ENCODE results near the gene HIBCH. TPM values are rescaled to one million over a fixed set of nuclear protein-coding genes. Genes with fewer than 3 reads are reported as not detected.

HIBCH gene
- total and polyA plus RNA-seq, 2 experiments from 2014 or later, result 25.7 to 42.3 TPM

GRCh38 chr2:190215620-190216019, 104.0 kb downstream of the HIBCH start:
- H3K36me3 Mint-ChIP-seq (ENCODE audit: low read depth), result no peaks in the 10 kb centered on the region
- ATAC-seq, result peak; percentile 76
- DNase-seq (ENCODE audit: low spot score), result peak; percentile 50
- no peaks in the 10 kb centered on the region for H3K27me3 ChIP-seq (ENCODE audit: insufficient read depth)
- no peaks in the 10 kb centered on the region for H3K9me2 ChIP-seq (ENCODE audit: insufficient read depth)
- H3K4me1 ChIP-seq (ENCODE audit: insufficient read depth), result peaks cover 36% of the 10 kb centered on the region
- H3K4me1 Mint-ChIP-seq, result peaks cover 37% of the 10 kb centered on the region
- peak overlapping the region; percentile 3; the same call in 1 of the 2 replicates for H3K4me3 ChIP-seq
- H3K27me3 Mint-ChIP-seq (ENCODE audit: insufficient read depth, low read depth, poor library complexity), result peaks cover 8% of the 10 kb centered on the region
- no peaks in the 10 kb centered on the region for H4K20me1 ChIP-seq (replicated peaks; ENCODE audit: insufficient read depth)
- H3K27ac Mint-ChIP-seq, result peak overlapping the region; percentile 88
- no peaks in the 10 kb centered on the region for H3K36me3 ChIP-seq (ENCODE audit: insufficient read depth)
- TF ChIP-seq JUNB (IDR thresholded peaks at IDR 0.05; ENCODE audit: unreplicated experiment), result no peak
- peak; percentile 42; the same call in 1 of the 2 replicates for TF ChIP-seq NANOG (IDR thresholded peaks at IDR 0.05; ENCODE audit: borderline replicate concordance)
- H3F3A ChIP-seq (replicated peaks; ENCODE audit: low read depth), result no peaks in the 10 kb centered on the region
- H3K27ac ChIP-seq (ENCODE audit: low read depth), result peak overlapping the region; percentile 64
- H3K4me3 Mint-ChIP-seq, result peak overlapping the region; percentile 0; the same call in 1 of the 3 replicates
- H2AFZ ChIP-seq, result no peak overlapping the region
- H3K4me2 ChIP-seq, result peak overlapping the region; percentile 16
- H3K79me2 ChIP-seq (replicated peaks; ENCODE audit: insufficient read depth), result no peaks in the 10 kb centered on the region
- H3K9me3 Mint-ChIP-seq, result no peaks in the 10 kb centered on the region

- H3K4me3 Mint-ChIP-seq, result peak overlapping the region; percentile 3; the same call in 1 of the 3 replicates
- H3K4me2 ChIP-seq, result peak overlapping the region; percentile 16
- H3K4me3 ChIP-seq, result no peak overlapping the region
- no peaks in the 10 kb centered on the region for H3K9me2 ChIP-seq (ENCODE audit: insufficient read depth)
- H3K27ac Mint-ChIP-seq, result peak overlapping the region; percentile 45
- H3K79me2 ChIP-seq (replicated peaks; ENCODE audit: insufficient read depth), result no peaks in the 10 kb centered on the region
- H3K36me3 ChIP-seq (ENCODE audit: insufficient read depth), result no peaks in the 10 kb centered on the region
- H3K36me3 Mint-ChIP-seq (ENCODE audit: low read depth), result no peaks in the 10 kb centered on the region
- H3K27me3 ChIP-seq (ENCODE audit: insufficient read depth), result no peaks in the 10 kb centered on the region
- H3K27ac ChIP-seq (ENCODE audit: low read depth), result peak overlapping the region; percentile 64
- peak; percentile 7; the same call in 1 of the 3 replicates for ATAC-seq
- DNase-seq (ENCODE audit: low spot score), result peak; percentile 42
- H3K4me1 Mint-ChIP-seq, result peaks cover 37% of the 10 kb centered on the region
- H3K9me3 Mint-ChIP-seq, result no peaks in the 10 kb centered on the region
- H3K4me1 ChIP-seq (ENCODE audit: insufficient read depth), result peaks cover 36% of the 10 kb centered on the region
- H3K27me3 Mint-ChIP-seq (ENCODE audit: insufficient read depth, low read depth, poor library complexity), result peaks cover 8% of the 10 kb centered on the region
- H2AFZ ChIP-seq, result no peak overlapping the region
- H3F3A ChIP-seq (replicated peaks; ENCODE audit: low read depth), result no peaks in the 10 kb centered on the region
- H4K20me1 ChIP-seq (replicated peaks; ENCODE audit: insufficient read depth), result no peaks in the 10 kb centered on the region
- TF ChIP-seq POLR2AphosphoS5 (IDR thresholded peaks at IDR 0.05; ENCODE audit: low read depth), result no peak
- TF ChIP-seq NANOG (IDR thresholded peaks at IDR 0.05; ENCODE audit: borderline replicate concordance), result no peak
- no peak for TF ChIP-seq ZNF462 (CRISPR knock-in tag; IDR thresholded peaks at IDR 0.05)
- TF ChIP-seq ZNF331 (CRISPR knock-in tag; IDR thresholded peaks at IDR 0.05; ENCODE audit: low read depth), result no peak
- no peak for TF ChIP-seq JUNB (IDR thresholded peaks at IDR 0.05; ENCODE audit: unreplicated experiment)
- no peak for TF ChIP-seq EZH2phosphoT487 (IDR thresholded peaks at IDR 0.05; ENCODE audit: unreplicated experiment)
- no peak for TF ChIP-seq STAT1 (IDR thresholded peaks at IDR 0.05; ENCODE audit: unreplicated experiment)
- TF ChIP-seq REST (IDR thresholded peaks at IDR 0.05; ENCODE audit: unreplicated experiment), result no peak
- TF ChIP-seq ZNF114 (CRISPR knock-in tag; IDR thresholded peaks at IDR 0.05), result no peak
Measured at GRCh38 chr2:190214426-190215194, 105.0 kb downstream of the HIBCH start.
